Suprapubic skin (tissue), 3 donors: ENCODE data around the gene GABRB3.

Experiments
- CTCF ChIP-seq, 2 donors: fragments of 200-600 bp in 1 of 2; fragments of 450-650 bp in 1 of 2; sonication (generic) in 1 of 2; IDR thresholded peaks; one replicate each; pipeline ENCODE4 v1.5.1; 2016 to 2019; ENCODE audit warnings: antibody characterized with exemption in 2 of 2, mild to moderate bottlenecking in 1 of 2, moderate library complexity in 1 of 2
- POLR2A ChIP-seq, 2 donors: fragments of 450-650 bp; IDR thresholded peaks; one replicate each; pipeline ENCODE4 v1.6.1; 2017; ENCODE audit warnings: antibody characterized with exemption in 2 of 2, mild to moderate bottlenecking in 2 of 2, moderate library complexity in 2 of 2

DNA sequence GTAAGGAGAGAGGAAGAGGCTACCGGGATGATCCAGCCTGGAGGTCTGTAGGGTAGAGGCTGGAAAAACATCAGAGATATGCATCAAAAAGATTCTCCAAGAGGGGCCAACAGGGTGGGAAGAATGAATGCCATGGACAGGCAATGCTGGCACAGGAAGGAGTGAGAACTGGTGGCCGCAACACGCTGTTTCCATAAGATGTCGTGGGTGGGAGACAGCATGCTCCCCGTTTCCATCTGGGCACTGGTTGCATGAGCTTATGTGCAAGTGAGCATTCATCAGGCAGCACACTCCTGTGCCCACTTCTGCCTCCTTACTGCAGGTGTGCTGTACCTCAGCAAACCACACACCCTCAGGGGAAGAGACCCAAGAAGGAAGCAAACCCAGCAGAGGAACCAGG is 59.4 kb downstream of the GABRB3 start:
- TF ChIP-seq CTCF (IDR thresholded peaks at IDR 0.05) = no peak
- no peak for TF ChIP-seq POLR2A (IDR thresholded peaks at IDR 0.05)
